GM13977 (cell line): ENCODE results near the gene NTMT1.

Experiments used
- DNase-seq: peaks from one replicate; pipeline ENCODE4 v3.0.0; 2012; ENCODE audit warnings: low spot score
- in situ Hi-C: fragments of 300-500 bp; cut with MboI; formaldehyde crosslinking; loops from one replicate; pipeline ENCODE4 v1.12.0; 2022; ENCODE audit warnings: low sequenced_read_pairs, low pct_unique_long_range_greater_than_20kb, mixed read lengths, inconsistent platforms; ENCODE audit not compliant: unreplicated experiment
- TF ChIP-seq, protein P1 (sequence below): IDR thresholded peaks from 2 replicates; pipeline ENCODE4 v1.5.1; 2012; ENCODE audit warnings: mild to moderate bottlenecking, control low read depth; ENCODE audit not compliant: insufficient read depth; ENCODE audit errors: extremely low read depth, missing control alignments

The NTMT1 gene

DNA sequence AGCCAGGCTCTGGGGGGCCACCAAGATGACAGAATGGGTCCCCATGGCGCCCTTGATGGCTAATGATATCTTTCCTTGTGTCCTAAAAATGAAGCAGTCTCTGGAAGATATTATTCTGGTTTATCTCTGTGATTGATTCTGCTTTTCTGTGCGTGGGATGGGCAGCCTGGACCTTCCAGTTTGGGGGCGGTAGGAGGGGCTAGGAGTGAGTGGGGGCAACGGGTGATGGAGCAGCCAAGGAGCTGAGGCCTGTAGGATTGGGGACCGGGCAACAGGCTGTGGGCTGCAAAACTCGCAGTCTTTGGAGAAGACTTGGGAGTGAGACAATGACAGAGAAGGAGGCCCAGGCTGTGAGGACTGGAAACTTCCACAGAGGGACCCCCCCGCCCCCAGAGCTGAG is 48.3 kb downstream of the NTMT1 start:
- TF ChIP-seq, protein P1, sequence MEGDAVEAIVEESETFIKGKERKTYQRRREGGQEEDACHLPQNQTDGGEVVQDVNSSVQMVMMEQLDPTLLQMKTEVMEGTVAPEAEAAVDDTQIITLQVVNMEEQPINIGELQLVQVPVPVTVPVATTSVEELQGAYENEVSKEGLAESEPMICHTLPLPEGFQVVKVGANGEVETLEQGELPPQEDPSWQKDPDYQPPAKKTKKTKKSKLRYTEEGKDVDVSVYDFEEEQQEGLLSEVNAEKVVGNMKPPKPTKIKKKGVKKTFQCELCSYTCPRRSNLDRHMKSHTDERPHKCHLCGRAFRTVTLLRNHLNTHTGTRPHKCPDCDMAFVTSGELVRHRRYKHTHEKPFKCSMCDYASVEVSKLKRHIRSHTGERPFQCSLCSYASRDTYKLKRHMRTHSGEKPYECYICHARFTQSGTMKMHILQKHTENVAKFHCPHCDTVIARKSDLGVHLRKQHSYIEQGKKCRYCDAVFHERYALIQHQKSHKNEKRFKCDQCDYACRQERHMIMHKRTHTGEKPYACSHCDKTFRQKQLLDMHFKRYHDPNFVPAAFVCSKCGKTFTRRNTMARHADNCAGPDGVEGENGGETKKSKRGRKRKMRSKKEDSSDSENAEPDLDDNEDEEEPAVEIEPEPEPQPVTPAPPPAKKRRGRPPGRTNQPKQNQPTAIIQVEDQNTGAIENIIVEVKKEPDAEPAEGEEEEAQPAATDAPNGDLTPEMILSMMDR = no peak
- in situ Hi-C loops = loop anchor here (25.0 kb wide), 1 partner anchor 113 kb away; no protein-coding TSS in a partner anchor
- no peak for DNase-seq

DNA sequence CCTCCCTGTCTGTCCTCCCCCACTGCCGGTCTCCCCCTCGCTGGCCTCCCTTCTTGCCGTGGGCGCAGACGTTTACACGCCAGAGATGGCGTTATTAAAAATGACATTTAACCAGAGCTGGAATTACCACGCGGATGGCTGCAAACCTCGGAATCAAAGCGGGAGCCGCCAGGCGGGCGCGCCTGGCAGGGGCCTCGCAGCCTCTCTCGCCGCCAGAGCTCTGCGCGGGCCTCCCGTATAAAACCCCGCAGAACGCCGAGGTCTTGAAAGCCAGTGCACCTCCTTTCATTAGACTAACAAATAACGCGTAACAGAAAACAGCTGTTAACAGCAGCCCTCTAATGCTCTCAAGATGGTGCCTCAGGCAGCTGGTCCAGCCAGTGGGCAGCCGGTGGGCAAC is 49.7 kb downstream of the NTMT1 start:
- in situ Hi-C loops = no loop called here
- TF ChIP-seq, protein P1 = no peak
- no peak for DNase-seq

DNA sequence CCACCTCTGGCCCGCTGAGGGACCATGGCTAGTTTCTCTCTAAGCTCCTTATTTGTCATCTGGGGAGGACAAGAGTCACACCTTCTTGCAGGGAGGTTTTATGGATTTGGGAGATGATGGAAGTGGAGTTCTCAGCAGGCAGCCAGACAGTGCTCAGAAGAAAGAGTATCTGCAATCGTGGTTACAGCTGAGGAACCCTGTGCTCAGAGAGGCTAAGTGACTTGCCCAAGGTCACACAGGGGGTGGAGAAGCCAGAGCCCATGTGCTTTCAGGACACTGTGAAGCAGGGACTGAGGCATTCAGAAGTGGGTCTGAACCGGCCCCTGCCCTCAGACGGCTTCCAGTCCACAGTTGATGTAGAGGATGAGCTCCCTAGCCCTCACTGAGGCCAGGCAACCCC is 50.3 kb downstream of the NTMT1 start:
- DNase-seq = no peak
- TF ChIP-seq, protein P1 = no peak
- in situ Hi-C loops = no loop called here

DNA sequence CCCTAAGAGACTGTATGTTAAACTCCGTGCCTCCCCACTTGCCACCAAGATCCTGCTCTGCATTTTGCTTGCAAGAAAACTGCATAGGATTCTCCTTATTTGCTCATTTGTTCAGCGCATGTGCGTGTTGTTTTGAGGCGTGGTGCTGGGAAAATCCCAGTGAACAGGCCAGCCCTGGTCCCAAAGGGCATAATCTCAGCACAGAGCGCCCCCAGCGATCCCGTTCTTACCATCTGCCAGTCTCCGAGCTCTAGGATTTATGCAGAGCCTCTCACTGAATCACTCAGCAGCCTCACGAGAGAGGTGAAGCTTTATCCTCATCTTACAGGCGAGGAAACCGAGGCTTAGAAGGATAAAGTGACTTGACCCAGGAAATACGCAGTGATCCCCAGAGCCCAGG is 51.0 kb downstream of the NTMT1 start:
- TF ChIP-seq, protein P1 = no peak
- DNase-seq = no peak
- in situ Hi-C loops = no loop called here

DNA sequence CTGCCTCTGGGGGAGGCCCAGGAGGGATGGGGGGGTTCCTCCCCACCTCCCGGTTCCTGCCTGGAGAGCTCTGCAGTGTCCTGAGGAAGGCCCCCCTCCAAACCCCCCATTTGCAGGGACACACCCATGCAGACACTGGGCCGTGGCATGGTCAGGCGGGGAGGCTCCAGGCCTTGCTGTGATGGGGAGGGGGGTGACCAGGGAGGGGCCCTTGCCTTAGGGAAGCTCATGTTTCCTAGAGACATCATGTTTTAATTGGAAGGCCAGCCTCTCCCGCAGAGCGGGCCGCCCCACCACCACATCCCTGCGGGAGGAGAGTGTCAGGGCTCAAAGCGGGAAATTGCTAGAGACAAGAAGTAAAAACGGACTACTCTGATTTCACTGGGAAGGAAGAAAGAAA is 51.5 kb downstream of the NTMT1 start:
- in situ Hi-C loops = no loop called here
- TF ChIP-seq, protein P1 = no peak

DNA sequence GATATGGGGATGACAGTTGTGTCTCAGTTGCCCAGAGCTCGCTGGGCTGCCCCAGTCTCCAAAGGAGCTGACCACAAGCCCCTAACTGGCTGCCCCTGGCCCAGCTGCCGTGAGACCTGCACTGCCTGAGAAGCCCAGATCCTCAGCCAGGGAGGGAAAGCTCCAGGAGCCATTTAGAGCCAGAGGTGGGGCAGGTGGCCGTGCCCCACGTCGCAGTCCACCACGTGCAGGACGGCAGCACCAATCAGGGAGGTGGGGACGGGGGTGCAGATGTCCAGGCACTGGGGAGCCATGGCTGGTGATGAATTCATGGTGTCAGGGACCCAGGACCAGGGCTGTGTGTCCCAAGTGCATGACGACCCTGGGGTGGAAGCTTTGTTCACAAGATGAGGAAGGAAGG is 52.9 kb downstream of the NTMT1 start:
- in situ Hi-C loops = no loop called here
- TF ChIP-seq, protein P1 = no peak
- no peak for DNase-seq

More for the DNA sequence above, 51.5 kb downstream of the NTMT1 start:
- no peak for DNase-seq

DNA sequence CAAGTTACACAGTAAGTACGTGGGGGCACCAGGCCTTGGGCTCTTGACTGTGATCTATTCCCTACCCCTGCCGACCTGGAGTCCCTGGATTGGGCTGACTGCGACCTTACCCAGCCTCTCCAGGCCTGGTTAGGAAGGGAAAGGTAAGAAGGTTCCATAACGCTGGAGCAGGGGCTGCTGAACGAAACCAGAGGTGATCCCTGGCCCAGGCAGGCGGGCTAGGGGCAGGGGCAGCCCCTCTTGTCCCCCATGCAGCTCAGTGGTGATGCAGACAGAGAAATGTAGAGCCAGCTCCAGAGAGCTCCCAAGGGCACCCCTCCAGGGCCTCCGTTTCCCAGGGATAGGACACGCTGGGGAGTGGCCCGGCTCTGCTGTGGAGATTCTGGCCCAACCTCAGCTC is 53.6 kb downstream of the NTMT1 start:
- in situ Hi-C loops = no loop called here
- TF ChIP-seq, protein P1 = no peak
- DNase-seq = no peak
